HCT116 (cell line): ENCODE results near the gene TMTC4. TPM values are rescaled to one million over a fixed set of nuclear protein-coding genes. Genes with fewer than 3 reads are reported as not detected.

Experiments
- ATAC-seq: fragments of 200-7000 bp; cut with Tn5 transposase; 2 replicates; pipeline ENCODE4 v1.9.1; 2020; ENCODE audit warnings: mild to moderate bottlenecking, moderate library complexity
- BruUV-seq: library from RNA; stranded (reverse); fragments of 400-500 nt; replicated peaks from 2 replicates; lab custom pipeline; 2021; lab: Mats Ljungman, UMichigan
- CTCF ChIA-PET: fragments of 300-600 bp; sonication (Branson Sonifier 250); formaldehyde crosslinking; loops from one replicate; lab custom pipeline; 2021; ENCODE audit warnings: antibody characterized with exemption; lab: Charles Lee
- POLR2A ChIA-PET: fragments of 300-600, 350-600 bp; sonication (Branson Sonifier 250); formaldehyde crosslinking; loops from one replicate; lab custom pipeline; 2021; ENCODE audit warnings: antibody characterized with exemption; lab: Charles Lee
- RAD21 ChIA-PET, 2 experiments: fragments of 300-600 bp; sonication (Branson Sonifier 250); formaldehyde crosslinking; loops; one replicate each; lab custom pipeline; 2023; ENCODE audit warnings: low total read pairs in 2 of 2; ENCODE audit not compliant: uncharacterized antibody in 2 of 2, unreplicated experiment in 2 of 2, low non-redundant PET in 1 of 2; lab: Charles Lee
- DNase-seq: peaks from one replicate; pipeline ENCODE4 v3.0.0-alpha.2; 2010; ENCODE audit warnings: low read depth, low spot score
- H2AFZ ChIP-seq: fragments of 200-600 bp; shearing (Covaris generic), sonication (generic); 2 replicates; pipeline ENCODE4 v1.6.1; 2017; ENCODE audit warnings: low read depth, mixed run types, mixed read lengths, antibody characterized with exemption, low read length; ENCODE audit not compliant: poor library complexity, severe bottlenecking
- H3K27ac ChIP-seq: 2 replicates; pipeline ENCODE4 v1.5.1; 2012; ENCODE audit warnings: low read depth, low read length
- H3K27me3 ChIP-seq: fragments of 200-600 bp; sonication (generic); 2 replicates; pipeline ENCODE4 v1.6.1; 2016; ENCODE audit warnings: mixed run types, low read length, mixed read lengths; ENCODE audit not compliant: insufficient read depth
- H3K36me3 ChIP-seq, 2 experiments: fragments of 200-500 bp in 1 of 2; fragments of 200-600 bp in 1 of 2; sonication (Bioruptor generic) in 1 of 2; sonication (generic) in 1 of 2; 2 replicates each; pipeline versions ENCODE4 v1.5.1 to v1.6.1; 2014 to 2016; ENCODE audit warnings: low read length in 2 of 2, inconsistent platforms in 1 of 2, mixed read lengths in 1 of 2, mixed run types in 1 of 2; ENCODE audit not compliant: insufficient read depth in 2 of 2, control insufficient read depth in 1 of 2
- H3K4me1 ChIP-seq, 2 experiments: fragments of 200-600 bp in 1 of 2; sonication (generic) in 1 of 2; 2 replicates each; pipeline versions ENCODE4 v1.5.1 to v1.6.1; 2012 to 2017; ENCODE audit warnings: low read length in 2 of 2, inconsistent platforms in 1 of 2, mild to moderate bottlenecking in 1 of 2, mixed read lengths in 1 of 2, mixed run types in 1 of 2, moderate library complexity in 1 of 2; ENCODE audit not compliant: insufficient read depth in 2 of 2, control insufficient read depth in 1 of 2
- H3K4me2 ChIP-seq: fragments of 200-600 bp; sonication (generic); 2 replicates; pipeline ENCODE4 v1.6.1; 2017; ENCODE audit warnings: mixed run types, low read length, mixed read lengths
- H3K4me3 ChIP-seq, 2 experiments: fragments of 200-600 bp in 1 of 2; sonication (generic) in 1 of 2; replicated peaks in 1 of 2; 2 replicates each; pipeline ENCODE4 v1.5.1; 2011 to 2016; ENCODE audit warnings: low read length in 2 of 2, control low read depth in 1 of 2, low read depth in 1 of 2, mild to moderate bottlenecking in 1 of 2, mixed read lengths in 1 of 2, mixed run types in 1 of 2
- H3K79me2 ChIP-seq: fragments of 200-600 bp; sonication (generic); 2 replicates; pipeline ENCODE4 v1.6.1; 2017; ENCODE audit warnings: mild to moderate bottlenecking, mixed run types, low read length, moderate library complexity, mixed read lengths; ENCODE audit not compliant: insufficient read depth
- H3K9ac ChIP-seq: fragments of 200-600 bp; sonication (generic); 2 replicates; pipeline ENCODE4 v1.6.1; 2016; ENCODE audit warnings: low read length, mixed read lengths
- H3K9me2 ChIP-seq: fragments of 200-600 bp; sonication (generic), shearing (Covaris generic); 2 replicates; pipeline ENCODE4 v1.6.1; 2017; ENCODE audit warnings: mixed run types, mild to moderate bottlenecking, moderate library complexity; ENCODE audit not compliant: insufficient read depth
- H3K9me3 ChIP-seq, 2 experiments: fragments of 200-500 bp in 1 of 2; fragments of 200-600 bp in 1 of 2; sonication (Bioruptor generic) in 1 of 2; sonication (generic) in 1 of 2; 2 replicates each; pipeline ENCODE4 v1.6.1; 2014 to 2017; ENCODE audit warnings: low read length in 2 of 2, mixed read lengths in 2 of 2, inconsistent platforms in 1 of 2, low read depth in 1 of 2, mild to moderate bottlenecking in 1 of 2, mixed run types in 1 of 2, moderate library complexity in 1 of 2; ENCODE audit not compliant: control insufficient read depth in 1 of 2, insufficient read depth in 1 of 2
- H4K20me1 ChIP-seq: fragments of 200-600 bp; sonication (generic), shearing (Covaris generic); 2 replicates; pipeline ENCODE4 v1.6.1; 2017; ENCODE audit warnings: mixed run types, mild to moderate bottlenecking, moderate library complexity; ENCODE audit not compliant: insufficient read depth
- CBX3 ChIP-seq: IDR thresholded peaks from 2 replicates; pipeline ENCODE4 v1.6.1; 2012; ENCODE audit warnings: low read depth
- FOSL1 ChIP-seq: IDR thresholded peaks from 2 replicates; pipeline ENCODE4 v1.6.1; 2012; ENCODE audit warnings: low read depth
- JUND ChIP-seq: IDR thresholded peaks from 2 replicates; pipeline ENCODE4 v1.6.1; 2012
- POLR2A ChIP-seq: IDR thresholded peaks from 2 replicates; pipeline ENCODE4 v1.7.0; 2011; ENCODE audit warnings: borderline replicate concordance; ENCODE audit not compliant: insufficient read depth, insufficient read length; ENCODE audit errors: extremely low read depth
- RAD21 ChIP-seq: IDR thresholded peaks from 2 replicates; pipeline ENCODE4 v1.6.1; 2012; ENCODE audit warnings: low read depth, mild to moderate bottlenecking
- SRF ChIP-seq: IDR thresholded peaks from 2 replicates; pipeline ENCODE4 v1.6.1; 2012; ENCODE audit warnings: low read depth
- ZBTB33 ChIP-seq: IDR thresholded peaks from 2 replicates; pipeline ENCODE4 v1.6.1; 2011; ENCODE audit warnings: mild to moderate bottlenecking, low read length, moderate library complexity; ENCODE audit not compliant: insufficient replicate concordance; ENCODE audit errors: extremely low read depth
- ZFX ChIP-seq: fragments of 450-650 bp; IDR thresholded peaks from 2 replicates; pipeline ENCODE4 v1.6.1; 2017
- ZNF274 ChIP-seq: fragments of 200-500 bp; sonication (Bioruptor generic); IDR thresholded peaks from 2 replicates; pipeline ENCODE4 v1.6.1; 2014; ENCODE audit warnings: mild to moderate bottlenecking, low read depth, low read length, inconsistent platforms
- intact Hi-C: fragments of 100-400 bp; cut with micrococcal nuclease; formaldehyde crosslinking; loops from 2 replicates; pipeline ENCODE4 v1.10.0; 2022
- total RNA-seq: library from RNA; stranded (reverse); gene quantifications from one replicate; pipeline ENCODE4 v1.2.1, GENCODE V29; 2021; ENCODE audit not compliant: unreplicated experiment
- TF ChIP-seq, protein P1 (sequence below): IDR thresholded peaks from 2 replicates; pipeline ENCODE4 v1.6.1; 2012

TMTC4 gene
- total RNA-seq, 1 experiment from 2014 or later = 23.6 TPM

DNA sequence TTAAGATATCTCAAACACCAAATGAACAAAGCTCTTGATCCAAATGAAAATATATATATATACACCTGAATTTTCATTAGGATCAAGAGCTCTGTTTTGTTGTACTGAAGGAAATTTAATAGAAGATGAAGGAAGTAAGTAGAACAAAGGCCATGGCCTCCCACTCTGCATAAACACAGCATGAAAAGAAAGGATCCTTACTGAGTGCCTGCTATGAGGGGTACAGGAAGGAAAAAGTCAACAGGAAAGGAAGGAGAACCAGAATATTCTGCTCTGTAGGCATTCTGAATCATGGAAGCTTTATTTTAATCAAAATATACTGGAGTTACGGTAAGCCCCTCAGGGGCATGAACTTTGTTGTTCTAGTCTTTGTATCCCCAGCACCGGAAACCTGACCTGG is 22.1 kb downstream of the TMTC4 start:
- H3K79me2 ChIP-seq = no peaks in the 10 kb centered on the region
- no peak for ATAC-seq
- no peaks in the 10 kb centered on the region for H3K9me3 ChIP-seq
- POLR2A ChIA-PET = no interaction called here
- no peak for DNase-seq
- H3K4me1 ChIP-seq = no peaks in the 10 kb centered on the region
- H3K36me3 ChIP-seq = 0 out of 4 replicates have a peak, but pooled peaks cover 0 to 2% of the 10 kb centered on the region in 2 experiments
- no peaks in the 10 kb centered on the region for H4K20me1 ChIP-seq
- no peak for TF ChIP-seq RAD21
- no peak overlapping the region for H2AFZ ChIP-seq
- no peak overlapping the region for H3K27ac ChIP-seq
- intact Hi-C loops = no loop called here
- no peak overlapping the region for H3K4me3 ChIP-seq
- no TSS peak for BruUV-seq
- H3K9me2 ChIP-seq = no peaks in the 10 kb centered on the region
- H3K9ac ChIP-seq = no peak overlapping the region
- no peaks in the 10 kb centered on the region for H3K27me3 ChIP-seq
- H3K4me2 ChIP-seq = no peak overlapping the region
- RAD21 ChIA-PET = no interaction called here
- CTCF ChIA-PET = no interaction called here

- Histone ChIP-seq H3K9me3 (no peaks in the 10 kb centered on the region), H3K9me2 (no peaks in the 10 kb centered on the region), H3K4me3 (no peak overlapping the region), H4K20me1 (no peaks in the 10 kb centered on the region)
- ATAC-seq (no peak), DNase-seq (no peak)
- TF ChIP-seq POLR2A = no peak
- no peak for TF ChIP-seq CBX3
- TF ChIP-seq, protein P1, sequence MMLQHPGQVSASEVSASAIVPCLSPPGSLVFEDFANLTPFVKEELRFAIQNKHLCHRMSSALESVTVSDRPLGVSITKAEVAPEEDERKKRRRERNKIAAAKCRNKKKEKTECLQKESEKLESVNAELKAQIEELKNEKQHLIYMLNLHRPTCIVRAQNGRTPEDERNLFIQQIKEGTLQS = no peak
- TF ChIP-seq JUND = no peak
- no peak for TF ChIP-seq ZFX
- TF ChIP-seq FOSL1 = no peak
- TF ChIP-seq ZBTB33 = no peak
- TF ChIP-seq SRF = no peak
- no peak for TF ChIP-seq ZNF274
- TF ChIP-seq, all 23 proteins: peak for 0
- no peak overlapping the region for H2AFZ ChIP-seq
- intact Hi-C loops = no loop called here
- no peaks in the 10 kb centered on the region for H3K4me1 ChIP-seq
- ChIA-PET POLR2A (no interaction called here), RAD21 (no interaction called here), CTCF (no interaction called here)
- no peaks in the 10 kb centered on the region for H3K36me3 ChIP-seq
- no peaks in the 10 kb centered on the region for H3K27me3 ChIP-seq
- no peak overlapping the region for H3K27ac ChIP-seq
- BruUV-seq = no TSS peak
- no peak overlapping the region for H3K4me2 ChIP-seq
- H3K79me2 ChIP-seq = no peaks in the 10 kb centered on the region
- H3K9ac ChIP-seq = no peak overlapping the region
Observed at GRCh38 chr13:100650326-100650725, 24.3 kb downstream of the TMTC4 start.
